Activated effector memory CD4-positive, alpha-beta T cell treated with anti-CD3 and anti-CD28 coated beads, Interleukin-2, amount 50 U/mL, for 16 hours (primary cell): ENCODE data around the gene PTBP3.
"Not testable (repeated sequence)": the region's sequence is repeated elsewhere in the genome, so short reads cannot be mapped to it uniquely, and the experiment has no call there.

Experiments
- DNase-seq: peaks from one replicate; pipeline ENCODE4 v3.0.0-alpha.2; 2020

Gene PTBP3

DNA sequence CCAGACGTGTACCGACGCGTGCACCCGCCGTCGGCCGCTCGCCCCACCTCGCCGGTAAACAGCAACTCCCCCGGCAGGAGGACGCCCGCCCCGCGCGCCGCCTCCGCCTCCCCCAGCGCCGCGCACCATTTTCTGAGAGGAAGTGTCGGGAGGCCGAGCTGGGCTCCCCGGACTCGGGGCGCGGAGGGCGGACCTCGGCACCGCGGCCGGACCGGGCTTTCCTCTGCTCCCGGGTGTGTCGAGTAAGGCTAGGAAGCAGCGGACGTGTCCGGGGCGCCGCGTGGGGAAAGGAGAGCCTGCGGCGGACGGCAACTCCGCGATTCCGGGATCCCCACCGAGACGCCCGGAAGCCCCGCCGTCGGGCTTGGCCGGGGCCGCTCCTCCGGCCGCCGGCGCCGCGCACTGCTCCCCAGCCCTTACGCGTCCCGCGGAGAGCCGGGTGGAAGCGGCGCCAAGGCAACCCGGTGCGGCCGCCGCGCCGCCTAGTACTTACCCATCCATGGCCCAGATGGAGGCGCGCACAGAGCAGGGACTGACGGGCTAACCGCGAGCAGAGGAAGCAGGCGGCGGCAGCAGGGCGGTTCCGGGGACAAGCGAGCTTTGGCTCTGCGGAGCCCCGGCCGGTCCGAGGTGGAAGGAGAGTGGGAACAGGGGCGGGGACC is at the start of gene PTBP3:
Gene PTBP3 (minus strand): TSS at position 643 of the 662 bp plus-strand sequence. CDS start 35,754 bp downstream, outside the sequence.
- peak; percentile 93 for DNase-seq

DNA sequence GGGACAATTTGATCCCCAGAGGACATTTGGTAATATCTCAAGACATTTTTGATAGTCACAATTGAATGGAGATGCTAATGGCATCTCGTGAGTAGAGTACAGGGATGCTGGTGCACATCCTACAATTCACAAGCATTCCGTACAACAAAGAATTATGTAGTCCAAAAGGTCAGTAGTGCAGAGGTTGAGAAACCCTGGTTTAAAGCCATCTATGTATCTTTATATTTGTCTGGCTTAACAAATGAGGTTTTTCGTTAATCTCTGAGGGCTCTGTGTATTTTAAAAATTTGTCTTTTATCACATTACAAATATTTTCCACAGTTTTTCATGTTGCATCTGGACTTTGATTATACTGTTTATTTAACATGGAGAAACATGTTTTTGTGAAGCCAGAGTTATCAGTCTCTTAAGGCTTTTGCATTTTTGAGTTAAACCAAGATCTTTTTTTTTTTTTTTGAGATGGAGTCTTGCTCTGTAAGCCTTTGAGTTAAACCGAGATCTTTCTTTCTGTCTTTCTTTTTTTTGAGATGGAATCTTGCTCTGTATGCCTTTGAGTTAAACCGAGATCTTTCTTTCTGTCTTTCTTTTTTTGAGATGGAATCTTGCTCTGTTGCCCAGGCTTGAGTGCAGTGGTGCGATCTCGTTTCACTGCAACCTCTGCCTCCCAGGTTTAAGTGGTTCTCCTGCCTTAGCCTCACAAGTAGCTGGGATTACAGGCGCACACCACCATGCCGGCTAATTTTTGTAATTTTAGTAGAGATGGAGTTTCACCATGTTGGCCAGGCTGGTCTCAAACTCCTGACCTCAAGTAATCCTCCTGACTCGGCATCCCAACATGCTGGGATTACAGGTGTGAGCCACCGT is 49.3 kb upstream of the PTBP3 start:
- DNase-seq: no peak

- no peak for DNase-seq
Observed at GRCh38 chr9:112382066-112382465, 48.6 kb upstream of the PTBP3 start.

DNA sequence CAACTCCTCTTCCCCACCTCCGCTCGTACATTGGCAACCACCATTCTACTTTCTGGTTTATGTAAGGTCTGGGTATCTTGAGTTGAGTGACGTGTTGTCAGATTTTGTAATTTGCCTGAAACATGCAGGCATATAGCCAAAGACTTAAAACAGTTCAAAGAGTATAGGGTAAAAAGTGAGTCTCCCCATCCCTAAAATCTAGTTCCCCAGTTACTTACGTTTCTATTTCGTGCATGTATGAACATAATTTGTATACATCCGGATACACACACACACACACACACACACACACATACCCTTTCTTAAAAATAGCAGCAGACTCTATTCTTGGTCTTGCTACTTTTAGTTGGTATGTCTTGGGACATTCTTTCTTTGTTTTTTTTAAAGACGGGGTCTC is 47.4 kb upstream of the PTBP3 start:
- DNase-seq: no peak

GRCh38 chr9:112380102-112380824 is 46.8 kb upstream of the PTBP3 start, which contains the start of gene HSDL2:
Gene HSDL2, plus strand, starts transcription at chr9:112380108. Its CDS starts 56 bp downstream, at chr9:112380164.
- DNase-seq: no peak

DNA sequence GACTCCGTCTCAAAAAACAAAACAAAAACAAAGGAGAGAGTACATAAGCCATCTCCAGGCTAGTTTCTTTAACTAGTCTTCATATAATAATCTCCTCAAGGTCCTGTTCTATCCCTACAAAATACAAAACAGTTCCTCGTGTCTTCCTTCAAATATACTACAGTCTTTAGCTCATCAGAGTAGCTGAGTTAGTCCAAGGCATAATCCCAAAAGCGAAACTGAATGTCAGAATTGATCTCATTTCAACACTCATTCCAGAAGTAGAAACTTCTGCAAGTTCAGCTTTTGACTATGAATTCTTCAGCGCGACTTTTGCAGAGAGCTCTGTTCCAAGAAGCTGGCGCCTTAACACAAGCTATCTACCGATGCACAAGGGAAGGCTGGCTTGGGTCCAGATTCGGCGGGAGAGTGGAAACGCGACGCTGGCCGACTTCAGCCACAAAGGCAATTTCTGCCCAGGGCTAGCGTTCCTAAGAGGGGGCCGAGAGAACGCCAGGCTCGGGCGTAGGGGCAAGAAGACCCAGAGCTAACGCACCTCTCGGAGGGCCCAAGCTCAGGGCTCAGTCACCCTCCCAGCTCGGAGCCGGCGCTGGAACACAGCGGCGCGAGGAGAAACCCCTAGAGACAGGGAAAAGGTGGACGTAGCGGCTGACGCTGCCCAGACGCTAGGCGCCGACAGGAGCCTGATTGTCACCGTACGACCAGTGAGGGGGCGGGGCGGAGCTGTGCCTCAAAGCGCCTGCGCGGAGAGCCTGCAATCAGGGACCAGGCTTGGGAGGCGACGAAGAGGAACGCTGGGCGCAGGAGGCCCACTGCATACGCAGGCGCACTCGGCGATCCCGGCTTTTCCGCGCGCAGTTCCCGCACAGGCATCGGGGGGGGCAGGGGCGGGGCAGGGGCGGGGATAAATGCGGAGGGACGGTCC is 46.0 kb upstream of the PTBP3 start:
- DNase-seq: peak; percentile 99

GRCh38 chr9:112378328-112379176 is 45.1 kb upstream of the PTBP3 start:
- peak; percentile 68 for DNase-seq

DNA sequence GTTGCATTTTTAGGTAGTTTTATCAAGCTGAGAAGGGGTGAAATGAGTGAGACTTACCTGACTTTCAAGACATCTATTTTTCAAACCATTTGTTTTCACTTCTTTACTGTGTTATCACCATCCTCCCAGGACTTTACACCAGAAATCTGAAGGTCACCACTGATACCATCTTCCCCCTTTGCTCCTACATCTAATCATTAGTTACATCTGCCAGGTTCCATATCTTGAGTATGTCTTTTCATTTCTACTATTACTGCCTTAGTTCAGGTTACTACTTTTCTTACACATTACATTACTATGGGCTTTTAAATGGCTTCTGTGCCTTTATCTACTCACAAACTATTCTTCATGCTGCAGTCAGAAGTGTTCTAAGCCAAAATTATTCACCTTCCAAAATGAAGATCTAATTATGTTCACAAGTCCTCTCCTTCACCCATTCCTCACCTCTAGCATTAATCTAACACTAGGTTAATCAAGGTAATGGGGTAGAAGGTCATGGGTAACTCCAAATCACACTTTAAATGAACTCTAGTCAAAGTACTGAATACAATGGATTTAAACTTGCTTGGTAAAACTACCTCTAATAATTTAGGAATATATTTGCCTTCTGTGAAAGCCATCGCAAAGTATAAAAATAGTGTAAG is 44.4 kb upstream of the PTBP3 start:
- DNase-seq: no peak

DNA sequence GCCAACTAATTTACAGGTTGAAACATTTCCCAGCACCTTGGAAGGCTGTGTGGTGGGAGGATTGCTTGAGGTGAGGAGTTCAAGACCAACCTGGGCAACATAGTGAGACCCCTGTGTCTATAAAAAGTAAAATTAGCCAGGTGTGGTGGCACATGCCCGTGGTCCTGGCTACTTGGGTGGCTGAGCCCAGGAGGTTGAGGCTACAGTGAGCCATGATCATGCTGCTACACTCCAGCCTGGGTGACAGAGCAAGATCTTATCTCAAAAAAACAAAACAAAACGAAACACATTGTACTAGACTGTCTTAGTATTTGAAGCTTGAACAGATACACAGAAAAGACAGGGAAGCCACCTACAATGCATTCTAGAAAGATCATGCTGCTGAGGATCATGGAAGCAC is 43.7 kb upstream of the PTBP3 start:
- DNase-seq: no peak

GRCh38 chr9:112375361-112375760 is 41.9 kb upstream of the PTBP3 start:
- DNase-seq: no peak

DNA sequence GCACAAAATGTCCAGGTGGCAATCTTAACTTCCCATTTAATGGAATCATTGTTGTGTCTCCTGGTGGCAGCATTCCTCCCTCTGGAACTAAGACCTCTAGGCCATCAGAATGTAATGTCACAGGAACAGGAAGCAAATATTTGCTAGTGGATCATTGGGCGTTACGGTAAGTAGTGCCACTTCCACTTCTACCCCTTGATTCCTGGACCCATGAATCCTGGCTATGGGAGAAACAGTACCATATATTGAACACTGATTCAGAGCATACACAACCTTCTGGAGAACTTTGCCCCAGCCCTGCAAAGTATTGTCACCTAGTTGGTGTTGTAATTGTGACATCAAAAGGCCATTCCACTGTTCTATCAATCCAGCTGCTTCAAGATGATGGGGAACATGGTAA is 40.8 kb upstream of the PTBP3 start:
- not testable (repeated sequence) for DNase-seq

DNA sequence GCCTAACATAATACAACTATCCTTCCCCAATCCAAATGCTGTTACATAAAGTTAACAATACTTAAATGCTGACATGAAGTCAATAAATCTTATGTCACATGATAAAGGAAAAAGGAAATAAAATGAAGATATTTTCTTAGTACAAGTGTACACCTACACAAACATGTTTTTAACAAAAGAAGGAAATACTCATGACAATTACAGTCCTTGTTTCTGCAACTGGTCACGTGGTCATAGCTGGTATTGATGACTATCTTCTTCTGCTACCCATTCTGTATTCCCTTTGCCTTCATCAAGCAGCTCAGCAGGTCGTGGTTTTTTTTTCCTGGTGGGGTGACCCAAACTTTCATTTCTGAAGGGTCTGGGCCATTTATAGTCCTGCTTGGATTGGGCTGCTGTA is 40.2 kb upstream of the PTBP3 start:
- not testable (repeated sequence) for DNase-seq

DNA sequence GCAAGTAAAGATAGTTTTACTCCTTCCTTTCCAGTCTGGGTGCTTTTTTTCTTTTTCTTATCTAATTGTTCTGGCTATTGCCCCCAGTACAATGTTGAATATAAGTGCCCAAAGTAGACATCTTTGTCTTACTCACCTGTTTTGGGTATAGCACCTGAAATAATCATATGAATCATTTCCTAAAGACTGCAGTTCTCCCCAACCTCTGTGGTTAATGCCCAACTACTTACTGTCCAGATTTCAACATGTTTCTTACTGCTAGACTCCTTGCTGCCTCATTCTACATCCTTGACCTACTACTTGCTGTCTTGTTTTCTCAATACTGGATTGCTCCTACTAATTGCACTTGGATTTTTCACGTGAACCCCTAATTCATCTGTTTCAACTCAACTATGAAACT is 37.6 kb upstream of the PTBP3 start:
- DNase-seq: no peak

GRCh38 chr9:112369817-112370216 is 36.4 kb upstream of the PTBP3 start:
- DNase-seq: no peak

- no peak for DNase-seq
Observed at GRCh38 chr9:112367465-112367864, 34.0 kb upstream of the PTBP3 start.

DNA sequence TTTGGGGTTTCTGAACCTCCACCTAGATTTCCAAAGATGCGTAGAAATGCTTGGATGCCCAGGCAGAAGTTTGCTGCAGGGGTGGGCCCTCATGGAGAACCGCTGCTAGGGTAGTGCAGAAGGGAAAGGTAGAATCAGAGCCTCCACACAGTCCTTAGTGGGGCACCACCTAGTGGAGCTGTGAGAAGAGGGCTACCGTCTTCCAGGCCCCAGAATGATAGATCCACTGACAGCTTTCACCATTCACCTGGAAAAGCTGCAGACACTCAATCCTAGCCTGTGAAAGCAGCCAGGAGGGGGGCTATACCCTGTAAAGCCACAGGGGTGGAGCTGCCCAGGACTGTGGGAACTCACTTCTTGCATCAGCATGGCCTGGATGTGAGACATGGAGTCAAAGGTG is 33.2 kb upstream of the PTBP3 start:
- DNase-seq: no peak

DNA sequence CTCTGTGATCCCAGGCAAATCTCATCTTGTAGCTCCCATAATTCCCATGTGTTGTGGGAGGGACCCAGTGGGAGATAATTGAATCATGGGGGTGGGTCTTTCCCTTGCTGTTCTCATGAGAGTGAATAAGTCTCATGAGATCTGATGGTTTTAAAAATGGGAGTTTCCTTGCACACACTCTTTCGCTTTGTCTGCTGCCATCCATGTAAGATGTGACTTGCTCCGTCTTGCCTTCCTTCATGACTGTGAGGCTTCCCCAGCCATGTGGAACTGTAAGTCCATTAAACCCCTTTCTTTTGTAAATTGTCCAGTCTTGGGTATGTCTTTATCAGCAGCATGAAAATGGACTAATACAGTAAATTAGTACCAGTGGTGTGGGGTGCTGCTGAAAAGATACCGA is 31.8 kb upstream of the PTBP3 start:
- not testable (repeated sequence) for DNase-seq

DNA sequence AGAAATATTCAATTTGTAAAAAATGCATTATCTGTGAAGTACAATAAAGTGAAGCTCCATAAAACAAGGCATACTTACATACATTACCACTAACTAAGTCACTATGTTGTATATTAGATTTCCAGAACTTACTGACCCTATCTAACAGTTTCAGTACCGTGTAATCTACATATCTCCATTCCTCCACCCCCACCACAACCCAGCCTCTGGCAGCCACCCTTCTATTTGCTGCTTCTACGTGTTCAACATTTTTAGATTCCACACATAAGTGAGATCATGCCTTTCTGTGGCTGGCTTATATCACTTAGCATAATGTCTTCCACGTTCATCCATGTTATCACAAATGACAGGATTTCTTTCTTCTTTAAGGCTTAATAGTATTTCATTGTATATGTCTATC is 31.3 kb upstream of the PTBP3 start:
- DNase-seq: no peak

DNA sequence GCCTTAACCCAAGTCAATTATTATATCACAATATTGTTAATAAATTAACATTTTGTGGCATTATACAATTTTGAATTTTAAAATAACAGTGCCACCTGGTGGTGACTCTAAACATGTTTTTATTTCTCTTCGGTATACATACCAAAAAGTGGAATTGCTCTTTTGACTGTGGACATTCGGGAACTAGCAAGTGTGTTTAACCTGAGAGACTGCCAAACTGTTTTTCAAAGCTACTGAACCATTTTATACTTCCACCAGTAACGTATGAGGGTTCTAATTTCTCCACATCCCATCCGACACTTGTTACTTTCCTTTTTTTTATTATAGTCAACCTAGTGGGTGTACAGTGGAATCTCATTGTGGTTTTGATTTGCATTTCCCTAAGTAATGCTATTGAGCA is 28.2 kb upstream of the PTBP3 start:
- no peak for DNase-seq

- DNase-seq: no peak
Observed at GRCh38 chr9:112360047-112360804, 26.8 kb upstream of the PTBP3 start.
